HG03439 (cell line): ENCODE measurements around the gene TRABD2B.

ENCODE experiments used
- ATAC-seq: cut with Tn5 transposase; IDR thresholded peaks from one replicate; pipeline ENCODE4 v1.9.1; 2021; ENCODE audit warnings: mild to moderate bottlenecking, moderate library complexity; ENCODE audit not compliant: unreplicated experiment

Gene TRABD2B

DNA sequence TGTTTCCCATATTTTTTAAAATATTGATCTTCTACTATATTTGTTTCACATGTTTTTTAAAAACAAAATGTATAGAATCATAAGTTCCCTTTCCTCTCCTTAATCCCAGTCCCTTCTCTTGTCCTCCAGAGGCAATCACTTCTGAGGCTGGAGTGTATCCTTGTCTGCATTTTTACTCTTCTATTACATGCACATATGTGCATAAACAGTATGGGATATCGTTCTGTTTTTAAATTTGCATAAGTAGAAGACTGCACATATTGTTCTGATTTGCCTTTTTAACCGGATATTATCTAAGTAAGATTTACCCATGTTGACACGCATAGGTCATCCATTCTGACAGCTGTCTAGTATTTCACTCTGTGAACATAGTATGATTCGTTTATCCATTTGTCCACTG, 142.0 kb downstream of the TRABD2B start:
- ATAC-seq = no peak

DNA sequence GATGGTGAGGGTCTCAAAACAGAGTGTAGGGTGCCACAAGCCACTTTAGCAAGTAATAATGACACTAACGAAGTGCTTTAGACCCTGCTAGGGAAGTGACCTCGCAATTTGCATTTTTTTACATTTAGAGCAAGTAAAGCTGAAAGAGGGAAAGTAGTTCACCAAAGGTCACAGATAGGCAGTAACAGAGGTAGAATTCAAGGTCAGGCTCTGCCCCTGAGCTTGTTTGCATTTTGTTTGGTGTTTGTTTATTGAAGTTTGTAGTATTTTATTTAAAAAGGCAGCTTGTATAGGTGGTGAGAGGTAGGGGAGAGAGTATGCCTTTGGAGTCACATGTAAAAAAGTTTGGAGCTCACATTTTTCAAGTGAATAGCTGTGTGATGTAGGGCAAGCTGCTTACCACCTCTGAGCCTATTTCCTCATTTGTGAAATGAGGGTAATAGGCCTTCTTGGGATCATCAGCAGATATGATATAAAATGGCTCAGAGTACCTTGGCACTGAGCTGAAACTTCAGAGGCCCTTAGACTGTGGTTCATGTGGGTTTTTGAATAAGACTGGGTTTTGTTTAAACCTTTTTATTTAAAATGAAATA, 142.5 kb downstream of the TRABD2B start:
- no peak for ATAC-seq

- ATAC-seq = no peak
Observed at GRCh38 chr1:47853852-47854251, 143.3 kb downstream of the TRABD2B start.

GRCh38 chr1:47853059-47853458, 144.1 kb downstream of the TRABD2B start:
- ATAC-seq = no peak

DNA sequence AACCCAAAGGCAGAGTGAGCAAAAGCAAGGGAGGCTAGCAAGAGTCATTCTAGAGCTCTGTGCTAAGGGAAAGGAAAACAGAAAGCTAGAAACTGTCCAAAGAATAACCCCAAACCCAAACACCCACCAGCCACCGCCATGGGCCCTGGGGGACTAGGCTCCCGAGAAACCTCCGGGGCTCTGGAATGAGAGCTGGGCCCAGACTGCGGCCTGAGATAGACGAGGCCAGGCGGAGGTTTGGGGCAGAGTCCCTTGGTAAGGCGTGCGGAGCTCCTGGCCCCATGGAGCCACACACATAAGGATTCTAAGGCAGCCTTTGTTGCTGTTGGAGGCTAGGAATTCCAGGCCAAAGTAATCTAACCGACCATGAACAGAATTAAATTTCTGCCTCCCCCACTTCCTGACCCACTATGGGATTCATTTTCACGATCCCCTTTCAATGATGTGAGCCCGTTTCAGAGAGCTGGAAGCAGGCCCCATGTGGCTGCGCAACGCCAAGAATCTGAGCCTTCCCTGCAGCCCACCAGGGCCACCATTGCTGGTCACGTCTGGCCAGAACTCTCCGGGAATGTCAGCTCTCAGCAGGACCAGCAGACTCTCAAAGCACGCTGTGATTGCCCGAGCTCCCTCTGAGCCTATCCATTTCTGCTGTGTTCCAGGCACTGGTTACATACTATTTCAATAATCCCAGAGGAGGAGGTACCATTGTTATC, 145.0 kb downstream of the TRABD2B start:
- no peak for ATAC-seq

- no peak for ATAC-seq
Observed at GRCh38 chr1:47850451-47850850, 146.7 kb downstream of the TRABD2B start.

DNA sequence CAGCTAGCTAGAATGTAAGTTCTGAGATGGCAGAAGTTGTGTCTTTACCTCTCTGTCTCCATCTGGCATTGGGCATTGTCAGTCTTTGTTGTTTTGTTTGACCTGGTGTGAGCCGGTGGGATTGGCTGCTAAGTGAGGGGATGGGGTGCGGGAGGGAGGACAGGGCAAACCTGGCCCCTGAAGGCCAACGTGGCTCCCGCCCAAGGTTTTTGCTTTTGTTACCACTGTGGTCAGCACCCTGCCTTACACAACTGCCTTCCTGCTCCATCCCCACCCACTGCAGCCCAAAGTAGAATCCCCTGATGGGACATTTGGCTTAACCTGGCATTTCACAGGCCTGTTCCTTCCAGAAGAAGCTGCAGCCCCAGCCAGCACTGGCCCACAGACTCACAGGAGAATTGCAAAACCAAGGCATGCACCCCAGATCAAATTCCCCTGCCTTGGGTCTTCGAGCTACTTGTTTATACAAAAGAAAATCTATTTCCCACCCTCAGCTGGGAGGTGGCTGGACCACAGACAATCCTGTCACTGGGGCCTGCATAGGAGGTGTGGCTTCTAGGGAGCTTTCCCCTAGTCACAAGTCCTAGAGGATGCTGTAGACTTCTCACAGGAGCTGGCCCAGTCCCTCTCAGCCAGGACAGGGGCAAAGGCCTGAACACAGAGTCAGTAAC, 147.5 kb downstream of the TRABD2B start:
- no peak for ATAC-seq

- no peak for ATAC-seq
Observed at GRCh38 chr1:47849005-47849521, 148.1 kb downstream of the TRABD2B start.

GRCh38 chr1:47847763-47848162, 149.4 kb downstream of the TRABD2B start:
- no peak for ATAC-seq

DNA sequence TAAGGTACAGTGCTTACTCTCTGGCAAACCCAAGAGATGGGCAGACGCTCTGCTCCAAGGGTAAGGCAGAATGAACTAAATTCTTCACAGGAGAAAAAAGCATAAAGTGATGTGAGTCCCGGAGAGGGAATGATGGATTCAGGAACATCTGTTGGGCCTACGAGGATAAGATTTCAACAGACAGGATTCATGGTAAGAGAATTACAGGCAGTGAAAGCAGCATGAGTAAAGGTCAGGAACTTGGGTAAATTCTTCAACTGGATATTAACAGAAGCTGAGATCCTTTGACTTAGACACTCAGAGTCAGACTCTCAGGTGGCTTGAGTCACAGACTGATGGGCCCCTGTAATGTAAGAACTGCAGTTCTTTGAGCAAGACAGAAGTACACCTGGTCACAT, 152.6 kb downstream of the TRABD2B start:
- ATAC-seq = no peak

GRCh38 chr1:47843781-47844557, 153.2 kb downstream of the TRABD2B start:
- ATAC-seq = no peak

GRCh38 chr1:47843059-47843458, 154.1 kb downstream of the TRABD2B start:
- no peak for ATAC-seq

GRCh38 chr1:47842228-47842919, 154.8 kb downstream of the TRABD2B start:
- no peak for ATAC-seq

DNA sequence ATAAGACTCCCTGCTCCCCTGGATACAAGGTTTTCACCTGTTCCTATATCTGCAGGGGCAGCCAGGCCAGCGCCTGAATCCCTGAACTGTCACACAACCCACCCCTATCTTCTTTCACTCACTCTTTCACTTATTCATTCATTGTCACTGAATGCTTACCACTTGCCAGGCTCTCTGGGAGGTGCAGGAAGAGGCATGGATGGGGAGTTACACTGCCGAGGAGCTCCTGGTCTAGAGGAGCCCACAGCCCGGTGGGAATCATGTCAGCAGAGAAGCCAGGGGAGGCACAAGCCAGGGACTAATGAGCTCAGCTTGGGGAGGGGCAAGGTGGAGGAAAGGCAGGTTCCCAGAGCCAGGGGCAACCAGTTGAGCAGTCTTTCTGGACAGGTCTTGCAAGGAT, 155.8 kb downstream of the TRABD2B start:
- no peak for ATAC-seq

DNA sequence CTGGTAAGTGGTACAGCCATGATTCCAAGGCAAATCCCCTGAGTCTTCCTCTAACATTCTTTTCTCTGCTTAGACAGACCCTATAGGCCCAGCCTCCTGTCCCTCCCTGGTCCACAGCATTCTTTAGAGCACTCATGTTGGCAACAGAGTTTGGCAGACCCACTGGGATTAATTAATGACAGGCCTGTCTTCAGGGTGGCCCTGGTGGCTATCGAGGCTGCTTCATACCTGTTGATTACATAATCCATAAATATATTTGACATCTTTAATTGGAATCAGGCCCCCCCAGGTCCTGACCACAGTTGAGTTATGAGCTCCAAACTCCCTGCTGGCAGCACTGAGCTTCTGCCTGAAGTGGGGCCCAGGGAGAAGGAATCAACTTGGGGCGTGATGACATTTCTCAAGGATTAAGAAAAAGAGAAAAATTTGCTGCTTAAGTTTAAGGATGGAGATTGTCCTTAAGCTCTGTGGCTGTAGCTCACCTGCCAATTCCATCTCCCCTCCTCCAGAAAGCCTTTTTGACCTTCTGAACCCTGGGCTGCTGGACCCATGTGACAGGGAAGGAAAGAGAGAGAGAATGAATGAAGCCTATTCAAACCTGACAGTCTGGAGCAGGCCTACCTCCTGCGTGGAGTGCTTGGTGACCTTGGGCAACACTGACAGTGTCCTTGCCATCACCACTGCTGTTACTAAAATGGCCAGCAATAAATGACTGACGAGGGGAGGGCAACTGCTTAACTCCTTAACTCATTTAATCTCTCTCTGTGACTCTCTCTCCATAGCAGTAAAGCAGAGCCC, 156.6 kb downstream of the TRABD2B start:
- no peak for ATAC-seq

DNA sequence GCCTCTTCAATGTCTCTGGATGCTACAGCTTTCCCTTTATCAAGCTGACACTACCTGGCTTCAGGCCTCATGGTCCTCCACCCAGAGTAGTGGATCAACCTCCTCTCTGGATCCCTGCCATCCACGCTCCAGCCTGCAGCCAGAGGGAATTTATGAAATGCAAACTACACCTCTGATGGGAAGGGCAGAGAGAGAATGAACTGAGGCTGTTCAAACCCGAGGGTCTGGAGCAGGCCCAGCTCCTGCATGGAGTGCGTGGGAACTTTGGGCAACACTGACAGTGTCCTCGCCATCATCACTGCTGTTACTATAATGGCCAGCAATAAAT, 157.8 kb downstream of the TRABD2B start:
- no peak for ATAC-seq

- ATAC-seq = no peak
Observed at GRCh38 chr1:47838562-47839432, 158.4 kb downstream of the TRABD2B start.

DNA sequence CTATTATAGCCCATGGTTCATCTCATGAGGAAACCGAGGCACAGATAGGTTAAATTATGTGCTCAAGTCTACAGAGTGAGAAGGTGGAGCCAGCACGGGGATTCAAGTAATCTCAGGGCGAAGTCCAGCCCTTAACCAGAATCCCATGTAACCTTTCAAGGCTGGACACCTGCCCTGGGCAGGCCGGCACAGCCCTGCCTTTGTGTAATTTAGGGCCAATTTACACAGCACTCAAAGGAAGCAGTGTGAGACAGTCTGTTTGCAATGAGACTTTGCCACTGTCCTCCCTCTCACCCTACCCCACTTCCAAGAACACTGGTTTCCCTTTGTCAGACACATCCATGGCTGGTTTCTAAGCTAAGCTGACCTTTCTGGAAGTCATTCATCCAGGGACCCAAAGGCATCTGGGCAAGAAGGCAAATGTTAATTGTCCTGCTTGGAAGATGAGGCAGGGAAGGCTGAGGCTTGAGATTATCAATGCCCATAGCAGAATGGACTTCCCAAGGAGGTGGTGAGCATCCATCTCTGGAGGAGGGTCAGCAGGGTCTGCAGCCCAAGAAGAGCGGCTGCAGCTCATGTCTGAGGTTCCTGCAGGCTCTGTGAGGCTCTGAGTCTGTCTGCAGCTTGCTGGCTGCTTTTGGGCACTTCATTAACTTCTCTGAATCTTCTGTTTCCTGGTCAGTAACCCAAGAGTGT, 159.2 kb downstream of the TRABD2B start:
- ATAC-seq = no peak
